ENCODE measurements around the gene SGF29. TPM values are rescaled to one million over a fixed set of nuclear protein-coding genes. Genes with fewer than 3 reads are reported as not detected.
"Not testable (repeated sequence)": the region's sequence is repeated elsewhere in the genome, so short reads cannot be mapped to it uniquely, and the experiment has no call there.

The SGF29 gene
- total and polyA plus RNA-seq, 2 of the 8 experiments (the other 6 are each of a cell fraction or from before 2014, with no cell fraction given) = 3.1 to 22.7 TPM

GRCh38 chr16:28526201-28527099, 27.3 kb upstream of the SGF29 start (continued):
- TF ChIP-seq KDM1A (IDR thresholded peaks at IDR 0.05; ENCODE audit: borderline replicate concordance, low read length) = no peak

GRCh38 chr16:28527100-28527785, 26.5 kb upstream of the SGF29 start:
- POLR2A ChIA-PET (ENCODE audit: partially characterized antibody) = not testable (repeated sequence)

More at GRCh38 chr16:28527100-28527785, 26.5 kb upstream of the SGF29 start:
- H2AK5ac ChIP-seq (ENCODE audit: low read depth, low read length); FAIRE-seq; H4K5ac ChIP-seq (ENCODE audit: insufficient read length, low read depth, low read length); H2BK15ac ChIP-seq (ENCODE audit: low read length); H2BK20ac ChIP-seq (ENCODE audit: low read length); DNase-seq (ENCODE audit: low read depth in 1 of 2, low spot score in 2 of 2); H3K23me2 ChIP-seq (ENCODE audit: low read depth, low read length); H3K23ac ChIP-seq (ENCODE audit: insufficient read length); H3K56ac ChIP-seq (replicated peaks; ENCODE audit: insufficient read length, low read depth, low read length); H3K27ac ChIP-seq (ENCODE audit: low read depth, low read length); H3K9me3 ChIP-seq (ENCODE audit: insufficient read depth in 2 of 2, low read depth in 1 of 2, low read length in 1 of 2); H3K9ac ChIP-seq (replicated peaks in 1 of 4; ENCODE audit: extremely low read depth in 1 of 4, low read depth in 3 of 4, low read length in 3 of 4); H2BK5ac ChIP-seq (ENCODE audit: low read depth, low read length); H3K4ac ChIP-seq (replicated peaks; ENCODE audit: insufficient read length, low read depth, low read length); H3K79me2 ChIP-seq (ENCODE audit: control insufficient read depth in 1 of 2, insufficient read depth in 2 of 2, low read length in 2 of 2); H4K91ac ChIP-seq (replicated peaks; ENCODE audit: insufficient read length, low read length); CTCF ChIA-PET (ENCODE audit: partially characterized antibody); H2BK12ac ChIP-seq (ENCODE audit: low read depth, low read length); H4K8ac ChIP-seq (ENCODE audit: extremely low read depth, insufficient read depth, low read length); H3K4me1 ChIP-seq (replicated peaks in 1 of 4; ENCODE audit: control insufficient read depth in 3 of 4, insufficient read depth in 4 of 4, low read length in 3 of 4); H3K36me3 ChIP-seq (ENCODE audit: control insufficient read depth in 2 of 4, insufficient read depth in 4 of 4, low read length in 3 of 4); H2BK120ac ChIP-seq (replicated peaks; ENCODE audit: low read depth, low read length); H3K14ac ChIP-seq (ENCODE audit: insufficient read length); H3K79me1 ChIP-seq (ENCODE audit: low read depth, low read length); H3K4me3 ChIP-seq (ENCODE audit: extremely low read depth in 1 of 4, insufficient read depth in 2 of 4, low read depth in 3 of 4, low read length in 4 of 4); H3K18ac ChIP-seq (ENCODE audit: extremely low read depth, low read length); H3K27me3 ChIP-seq (replicated peaks in 1 of 4; ENCODE audit: control insufficient read depth in 3 of 4, extremely low read depth in 1 of 4, insufficient read depth in 3 of 4, low read length in 3 of 4); H4K20me1 ChIP-seq (replicated peaks in 1 of 2; ENCODE audit: control insufficient read depth in 1 of 2, insufficient read depth in 2 of 2, low read length in 2 of 2); H2AFZ ChIP-seq (ENCODE audit: low read length); H3K4me2 ChIP-seq (ENCODE audit: insufficient read depth in 1 of 2, low read depth in 2 of 2, low read length in 2 of 2): not testable (repeated sequence)
- WGBS, 2 experiments (ENCODE audit: extremely low coverage in 1 of 2, insufficient coverage in 1 of 2, insufficient read length in 1 of 2, insufficient replicate concordance in 2 of 2, low coverage in 1 of 2, low lambda C conversion rate in 2 of 2, missing lambda C conversion rate in 1 of 2) = 86% methylated on average over 7 of the region's 7 CpGs; no CpG with 5 or more reads in 1 of the 2 experiments

Data from H1 (cell line).